ENCODE data around the gene ZXDC.

The ZXDC gene

DNA sequence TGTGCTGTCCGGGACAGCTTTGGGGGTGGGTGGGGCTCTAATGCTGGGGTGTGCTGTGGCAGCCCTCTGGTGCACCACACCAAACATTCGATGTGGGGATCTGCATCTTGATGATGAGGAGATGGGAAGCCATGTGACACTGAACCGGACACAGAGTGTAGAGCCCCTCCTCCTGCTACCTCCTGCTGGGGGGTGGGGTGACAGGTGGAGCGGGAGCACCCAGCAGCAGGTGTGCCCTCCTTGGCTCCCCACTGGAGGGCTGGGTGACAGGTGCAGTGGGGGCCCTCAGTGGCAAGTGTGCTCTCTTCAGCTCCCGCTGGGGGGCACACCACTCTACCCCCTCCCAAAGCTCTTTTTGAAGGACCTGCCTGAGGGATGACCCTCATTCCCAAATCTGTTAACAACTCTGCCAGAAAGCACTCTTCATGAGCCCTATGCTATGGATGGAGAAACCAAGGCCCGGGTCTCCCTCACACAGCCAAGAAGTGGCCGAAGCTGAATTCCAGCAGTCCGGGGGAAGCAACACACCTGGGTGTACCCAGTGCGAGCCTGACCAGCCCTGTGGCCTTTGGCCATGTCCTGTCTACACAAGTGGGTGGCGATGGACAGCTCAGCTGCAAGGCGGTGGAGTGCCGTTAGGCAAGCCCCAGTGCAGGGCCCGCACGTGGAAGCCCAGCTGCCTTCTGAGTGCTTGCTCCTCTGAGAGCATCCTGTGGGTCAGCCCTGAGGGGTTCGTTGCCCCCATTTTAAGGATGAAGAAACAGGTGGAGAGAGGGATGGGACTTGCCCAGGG is 42.5 kb upstream of the ZXDC start:
- H3K36me3 ChIP-seq (ENCODE audit: insufficient read depth, low read length), result no peaks in the 10 kb centered on the region
- no peaks in the 10 kb centered on the region for H3K4me1 ChIP-seq (ENCODE audit: insufficient read depth, low read length)
- peaks cover 6 to 9% of the 10 kb centered on the region in 2 donors for H3K27me3 ChIP-seq (ENCODE audit: control insufficient read depth in 1 of 2, insufficient read depth in 2 of 2, low read length in 2 of 2)
- H3K4me3 ChIP-seq (ENCODE audit: low read depth in 1 of 2, low read length in 2 of 2), result no peak overlapping the region
- no peak overlapping the region for H3K9ac ChIP-seq (ENCODE audit: low read length)
- H3K27ac ChIP-seq (ENCODE audit: low read depth, low read length), result no peak overlapping the region
- no peaks in the 10 kb centered on the region for H3K9me3 ChIP-seq (ENCODE audit: low read length)

DNA sequence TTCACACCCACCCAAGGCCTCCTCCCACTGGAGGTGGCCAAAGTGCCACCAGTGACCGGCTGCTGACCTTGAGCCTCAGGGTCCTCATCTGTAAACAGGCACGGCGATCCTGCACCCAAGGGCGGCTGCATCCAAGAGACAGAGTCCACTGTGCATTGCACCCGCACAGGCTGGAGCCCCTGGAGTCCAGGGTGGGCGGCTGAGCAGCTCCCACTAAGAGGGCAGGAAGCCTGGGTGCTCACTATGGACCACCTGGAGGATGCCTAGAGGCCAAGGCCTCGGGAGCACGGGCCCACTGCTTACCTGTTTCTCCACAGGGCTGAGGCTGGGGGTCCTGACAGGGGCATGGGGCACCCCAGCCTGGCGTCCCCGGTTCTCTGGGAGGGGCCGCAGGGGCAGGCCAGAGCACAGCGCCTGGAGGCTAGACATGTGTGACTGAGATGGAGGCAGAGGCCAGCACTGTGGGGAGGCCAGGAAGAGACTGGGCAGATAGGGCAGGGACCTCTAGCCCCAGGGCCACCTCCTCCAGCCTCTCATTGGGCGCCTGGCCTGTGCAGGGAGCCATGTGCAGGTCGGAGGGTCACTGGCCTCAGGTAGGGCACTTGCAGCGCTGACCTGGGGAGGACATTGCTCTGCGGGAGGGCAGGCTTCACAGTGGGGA is 41.7 kb upstream of the ZXDC start, which contains the start of gene UROC1:
TSS of gene UROC1 (minus strand) at position 483 of the 661 bp plus-strand sequence. CDS start at position 429, 54 bp downstream.
- Histone ChIP-seq H3K27ac (ENCODE audit: low read depth, low read length) (no peak within 1 kb of the TSS), H3K9ac (ENCODE audit: low read length) (no peak within 1 kb of the TSS), H3K4me1 (ENCODE audit: insufficient read depth, low read length) (no peaks in the 10 kb centered on the region), H3K27me3 (ENCODE audit: control insufficient read depth in 1 of 2, insufficient read depth in 2 of 2, low read length in 2 of 2) (peaks cover 1 to 6% of the 10 kb centered on the region in 2 donors), H3K4me3 (ENCODE audit: low read depth in 1 of 2, low read length in 2 of 2) (no peak within 1 kb of the TSS), H3K9me3 (ENCODE audit: low read length) (no peaks in the 10 kb centered on the region), H3K36me3 (ENCODE audit: insufficient read depth, low read length) (no peaks in the 10 kb centered on the region)

DNA sequence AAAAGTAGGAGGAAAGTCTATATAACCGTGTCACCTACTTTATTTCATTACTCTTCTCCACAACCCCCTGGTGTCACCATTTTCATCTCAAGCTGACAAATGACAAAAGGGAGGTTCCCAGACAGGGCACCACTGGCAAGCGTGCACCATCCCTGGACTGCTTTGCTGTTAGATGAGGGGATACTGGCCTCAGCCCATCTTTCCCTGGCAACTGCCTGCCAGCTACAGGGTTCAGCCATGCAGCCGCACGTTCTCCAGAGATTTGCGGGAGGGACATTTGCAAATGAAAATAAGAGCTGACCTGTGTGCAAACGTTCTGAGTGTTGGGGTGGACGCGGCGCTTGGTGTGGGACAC is 41.2 kb upstream of the ZXDC start:
- Histone ChIP-seq H3K4me3 (ENCODE audit: low read depth in 1 of 2, low read length in 2 of 2) (no peak overlapping the region), H3K4me1 (ENCODE audit: insufficient read depth, low read length) (no peaks in the 10 kb centered on the region), H3K36me3 (ENCODE audit: insufficient read depth, low read length) (no peaks in the 10 kb centered on the region), H3K9ac (ENCODE audit: low read length) (no peak overlapping the region), H3K27ac (ENCODE audit: low read depth, low read length) (no peak overlapping the region), H3K9me3 (ENCODE audit: low read length) (no peaks in the 10 kb centered on the region), H3K27me3 (ENCODE audit: control insufficient read depth in 1 of 2, insufficient read depth in 2 of 2, low read length in 2 of 2) (peaks cover 0 to 6% of the 10 kb centered on the region in 2 donors)

DNA sequence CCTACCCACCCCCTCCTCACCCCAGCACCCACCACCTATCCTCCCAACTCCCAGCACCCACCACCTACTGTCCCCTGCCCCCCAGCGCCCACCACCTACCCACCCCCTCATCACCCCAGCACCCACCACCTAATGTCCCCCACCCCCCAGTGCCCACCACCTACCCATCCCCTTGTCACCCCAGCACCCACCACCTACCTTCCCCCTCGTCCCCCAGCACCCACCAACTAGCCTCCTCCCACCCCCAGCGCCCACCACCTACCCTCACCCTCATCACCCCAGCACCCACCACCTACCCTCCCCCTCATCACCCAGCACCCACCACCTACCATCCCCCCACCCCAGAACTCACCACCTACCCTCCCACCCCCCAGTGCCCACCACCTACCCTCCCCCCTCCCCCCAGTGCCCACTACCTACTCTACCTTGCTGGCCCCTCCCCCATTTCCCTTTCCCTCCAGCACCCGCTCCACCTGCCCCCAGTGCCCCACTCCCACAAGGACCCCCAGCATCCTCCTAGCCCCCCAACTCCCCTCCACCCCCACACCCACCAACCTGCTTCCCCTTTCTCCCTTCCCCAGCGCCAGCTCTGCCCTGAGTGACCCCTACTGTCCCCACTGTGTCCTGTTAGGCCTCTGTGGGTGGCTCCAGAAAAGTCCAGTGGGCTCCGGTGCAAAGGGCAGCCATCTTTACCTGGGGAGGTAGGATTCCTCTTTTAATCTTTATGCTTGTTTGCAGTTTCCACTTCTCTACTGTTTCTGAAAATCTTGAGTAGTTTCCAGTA is 40.7 kb upstream of the ZXDC start:
- Histone ChIP-seq H3K4me1 (ENCODE audit: insufficient read depth, low read length) (no peaks in the 10 kb centered on the region), H3K4me3 (ENCODE audit: low read depth in 1 of 2, low read length in 2 of 2) (no peak overlapping the region), H3K27me3 (ENCODE audit: control insufficient read depth in 1 of 2, insufficient read depth in 2 of 2, low read length in 2 of 2) (peaks cover 0 to 6% of the 10 kb centered on the region in 2 donors), H3K9me3 (ENCODE audit: low read length) (no peaks in the 10 kb centered on the region), H3K36me3 (ENCODE audit: insufficient read depth, low read length) (no peaks in the 10 kb centered on the region), H3K27ac (ENCODE audit: low read depth, low read length) (no peak overlapping the region), H3K9ac (ENCODE audit: low read length) (no peak overlapping the region)

DNA sequence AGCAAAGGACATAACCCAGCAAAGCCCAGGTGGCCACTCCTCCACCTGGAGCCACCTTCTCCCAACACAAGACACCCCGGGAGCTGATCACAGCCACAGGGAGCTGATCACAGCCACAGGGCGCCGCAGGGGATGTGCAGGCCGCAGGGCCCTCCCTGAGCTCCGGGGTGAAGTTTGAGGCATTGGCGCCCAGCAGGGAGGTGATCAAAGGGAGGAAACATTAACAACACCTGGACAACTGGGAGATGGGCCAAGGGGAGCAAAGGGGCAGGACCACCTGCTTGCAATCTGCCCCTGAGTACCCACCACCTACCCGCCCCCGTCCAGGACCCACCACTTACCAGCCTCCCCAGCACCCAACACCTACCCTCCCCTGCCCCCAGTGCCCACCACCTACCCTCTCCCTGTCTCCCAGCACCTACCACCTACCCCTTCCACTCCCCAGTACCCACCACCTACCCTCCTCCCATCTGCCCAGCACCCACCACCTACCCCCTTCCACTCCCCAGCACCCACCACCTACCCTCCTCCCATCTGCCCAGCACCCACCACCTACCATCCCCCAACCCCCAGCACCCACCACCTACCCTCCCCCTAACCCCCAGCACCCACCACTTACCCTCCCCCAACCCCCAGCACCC is 39.5 kb upstream of the ZXDC start:
- no peaks in the 10 kb centered on the region for H3K36me3 ChIP-seq (ENCODE audit: insufficient read depth, low read length)
- H3K9me3 ChIP-seq (ENCODE audit: low read length), result no peaks in the 10 kb centered on the region
- no peak overlapping the region for H3K27ac ChIP-seq (ENCODE audit: low read depth, low read length)
- H3K4me3 ChIP-seq (ENCODE audit: low read depth in 1 of 2, low read length in 2 of 2), result no peak overlapping the region
- no peaks in the 10 kb centered on the region for H3K4me1 ChIP-seq (ENCODE audit: insufficient read depth, low read length)
- H3K27me3 ChIP-seq (ENCODE audit: control insufficient read depth in 1 of 2, insufficient read depth in 2 of 2, low read length in 2 of 2), result peaks cover 0 to 6% of the 10 kb centered on the region in 2 donors
- H3K9ac ChIP-seq (ENCODE audit: low read length), result no peak overlapping the region

DNA sequence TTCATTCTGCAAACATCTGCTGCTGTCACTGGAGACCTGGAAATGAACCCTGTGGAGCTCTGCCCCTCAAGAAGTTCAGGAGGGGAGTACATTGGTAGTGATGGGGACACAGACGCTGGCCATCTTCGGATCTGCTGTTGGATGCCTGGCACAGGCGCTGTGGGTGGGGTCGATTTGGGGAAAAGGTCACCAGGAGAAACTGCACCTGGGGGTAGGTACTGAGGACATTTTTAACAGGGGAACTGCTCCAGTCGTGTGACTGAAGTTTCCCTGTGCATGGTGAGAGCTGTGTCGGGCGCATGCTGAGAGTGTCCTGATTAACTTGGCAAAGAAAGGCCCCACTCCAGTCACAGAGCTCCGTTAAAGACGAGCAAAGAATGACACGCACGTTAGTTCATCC is 38.5 kb upstream of the ZXDC start:
- Histone ChIP-seq H3K9me3 (ENCODE audit: low read length) (no peaks in the 10 kb centered on the region), H3K27ac (ENCODE audit: low read depth, low read length) (no peak overlapping the region), H3K9ac (ENCODE audit: low read length) (no peak overlapping the region), H3K27me3 (ENCODE audit: control insufficient read depth in 1 of 2, insufficient read depth in 2 of 2, low read length in 2 of 2) (peaks cover 0 to 6% of the 10 kb centered on the region in 2 donors), H3K36me3 (ENCODE audit: insufficient read depth, low read length) (no peaks in the 10 kb centered on the region), H3K4me3 (ENCODE audit: low read depth in 1 of 2, low read length in 2 of 2) (no peak overlapping the region), H3K4me1 (ENCODE audit: insufficient read depth, low read length) (no peaks in the 10 kb centered on the region)

DNA sequence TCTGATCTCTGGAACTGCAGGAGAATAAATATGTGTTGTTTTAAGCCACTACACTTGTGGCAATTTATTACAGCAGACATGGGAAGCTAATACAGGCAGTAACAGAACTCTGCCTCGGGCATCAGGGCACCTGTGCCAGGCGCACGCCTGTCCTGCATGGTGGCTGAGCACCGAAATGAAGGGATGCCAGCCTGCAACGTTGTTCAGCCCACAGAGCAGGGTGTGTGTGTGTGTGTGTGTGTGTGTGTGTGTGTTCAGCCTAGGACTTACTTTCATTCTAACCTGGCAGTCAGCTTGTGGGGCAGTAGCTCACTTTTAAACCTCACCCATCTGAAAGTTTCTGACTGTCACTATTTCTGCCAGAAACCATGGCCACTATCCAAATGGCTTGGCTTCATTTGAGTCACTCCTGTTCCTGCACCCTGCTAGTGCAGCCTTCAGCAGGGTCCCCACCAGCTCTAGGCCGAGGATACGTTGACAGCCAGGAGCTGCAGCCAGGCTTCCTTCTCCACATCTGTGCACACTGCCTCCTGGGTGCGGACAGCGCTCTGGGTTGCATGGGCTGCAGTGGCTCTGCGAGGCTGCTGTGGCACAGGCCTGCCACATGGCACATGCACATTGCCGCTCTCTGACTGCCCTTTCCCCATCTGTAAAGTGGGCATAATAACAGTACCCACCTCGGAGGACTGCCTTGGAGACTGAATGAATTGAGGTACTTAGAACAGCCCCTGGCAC is 37.4 kb upstream of the ZXDC start:
- Histone ChIP-seq H3K36me3 (ENCODE audit: insufficient read depth, low read length) (no peaks in the 10 kb centered on the region), H3K27ac (ENCODE audit: low read depth, low read length) (no peak overlapping the region), H3K4me3 (ENCODE audit: low read depth in 1 of 2, low read length in 2 of 2) (no peak overlapping the region), H3K27me3 (ENCODE audit: control insufficient read depth in 1 of 2, insufficient read depth in 2 of 2, low read length in 2 of 2) (no peaks in the 10 kb centered on the region), H3K9me3 (ENCODE audit: low read length) (no peaks in the 10 kb centered on the region), H3K9ac (ENCODE audit: low read length) (no peak overlapping the region), H3K4me1 (ENCODE audit: insufficient read depth, low read length) (no peaks in the 10 kb centered on the region)

DNA sequence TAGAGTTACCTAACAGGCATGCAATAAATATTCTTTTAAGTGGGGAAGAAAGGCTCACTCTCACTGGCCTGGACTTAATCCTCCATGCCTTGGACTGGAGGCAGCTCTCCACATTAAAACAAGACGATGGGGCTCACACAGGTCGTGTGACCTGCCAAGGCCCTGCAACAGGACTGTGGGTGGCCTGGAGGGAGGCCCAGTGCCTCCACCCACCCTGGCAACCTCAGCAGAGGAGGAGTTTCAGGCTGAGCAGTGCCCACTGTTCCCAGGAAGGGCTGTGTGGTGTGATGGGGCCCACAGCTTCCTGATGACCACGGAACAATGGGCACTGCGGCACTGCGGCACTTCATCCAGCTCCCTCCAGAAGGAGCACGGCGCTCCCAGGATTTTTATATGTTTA is 36.3 kb upstream of the ZXDC start:
- no peaks in the 10 kb centered on the region for H3K36me3 ChIP-seq (ENCODE audit: insufficient read depth, low read length)
- no peaks in the 10 kb centered on the region for H3K9me3 ChIP-seq (ENCODE audit: low read length)
- no peaks in the 10 kb centered on the region for H3K27me3 ChIP-seq (ENCODE audit: control insufficient read depth in 1 of 2, insufficient read depth in 2 of 2, low read length in 2 of 2)
- no peaks in the 10 kb centered on the region for H3K4me1 ChIP-seq (ENCODE audit: insufficient read depth, low read length)
- H3K4me3 ChIP-seq (ENCODE audit: low read depth in 1 of 2, low read length in 2 of 2), result no peak overlapping the region
- no peak overlapping the region for H3K27ac ChIP-seq (ENCODE audit: low read depth, low read length)
- no peak overlapping the region for H3K9ac ChIP-seq (ENCODE audit: low read length)

DNA sequence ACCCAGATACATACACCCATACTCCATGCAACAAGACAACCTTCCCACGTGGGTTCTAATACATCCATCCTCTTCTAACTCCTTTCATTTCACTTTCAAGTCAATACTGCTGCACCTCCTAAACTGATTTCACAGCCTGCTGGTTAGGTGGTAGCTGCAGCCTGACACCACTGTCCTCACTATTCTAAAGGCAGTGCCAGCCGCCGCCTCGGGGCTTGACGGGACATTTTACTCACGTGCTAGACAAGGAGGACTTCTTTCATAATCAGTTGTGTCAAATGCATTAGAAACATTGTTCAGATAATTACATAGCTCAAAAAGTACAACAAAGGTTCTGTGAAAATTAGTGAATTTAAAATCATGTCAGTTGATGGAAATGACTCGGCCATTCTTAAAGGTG is 35.6 kb upstream of the ZXDC start:
- H3K27ac ChIP-seq (ENCODE audit: low read depth, low read length), result no peak overlapping the region
- no peak overlapping the region for H3K9ac ChIP-seq (ENCODE audit: low read length)
- no peaks in the 10 kb centered on the region for H3K9me3 ChIP-seq (ENCODE audit: low read length)
- no peaks in the 10 kb centered on the region for H3K27me3 ChIP-seq (ENCODE audit: control insufficient read depth in 1 of 2, insufficient read depth in 2 of 2, low read length in 2 of 2)
- H3K4me1 ChIP-seq (ENCODE audit: insufficient read depth, low read length), result no peaks in the 10 kb centered on the region
- no peak overlapping the region for H3K4me3 ChIP-seq (ENCODE audit: low read depth in 1 of 2, low read length in 2 of 2)
- H3K36me3 ChIP-seq (ENCODE audit: insufficient read depth, low read length), result no peaks in the 10 kb centered on the region

DNA sequence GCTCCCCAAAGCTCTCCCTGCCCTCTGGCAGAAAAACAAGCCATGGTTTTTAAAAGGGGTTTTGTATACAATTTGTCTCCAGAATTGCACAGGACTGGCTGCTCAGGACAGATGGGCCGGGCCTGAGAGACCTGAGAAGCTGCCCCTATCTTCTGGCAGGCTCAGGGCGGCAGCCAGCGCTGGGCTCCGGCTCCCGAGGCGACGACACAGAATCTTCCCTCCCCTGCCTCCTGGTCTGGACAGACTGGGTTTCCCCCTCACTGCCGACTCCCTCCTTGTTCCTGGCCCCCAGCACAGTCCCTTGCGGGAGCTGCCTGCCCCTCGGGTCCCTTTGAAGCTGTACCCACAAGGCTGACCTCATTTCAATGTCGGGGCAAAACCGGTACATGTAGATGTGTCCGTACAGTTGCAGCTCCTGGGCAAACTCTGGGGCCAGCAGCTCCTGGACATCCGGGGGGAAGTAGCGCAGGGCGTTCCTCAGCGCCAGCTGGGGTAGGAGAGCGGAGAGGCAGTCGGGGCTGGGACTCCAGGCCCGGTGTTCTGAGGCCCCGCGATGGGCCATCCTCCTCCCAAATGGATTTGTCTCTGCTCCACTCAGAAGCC is 34.7 kb upstream of the ZXDC start:
- Histone ChIP-seq H3K4me1 (ENCODE audit: insufficient read depth, low read length) (no peaks in the 10 kb centered on the region), H3K9me3 (ENCODE audit: low read length) (no peaks in the 10 kb centered on the region), H3K4me3 (ENCODE audit: low read depth in 1 of 2, low read length in 2 of 2) (no peak overlapping the region), H3K36me3 (ENCODE audit: insufficient read depth, low read length) (no peaks in the 10 kb centered on the region), H3K27ac (ENCODE audit: low read depth, low read length) (no peak overlapping the region), H3K27me3 (ENCODE audit: control insufficient read depth in 1 of 2, insufficient read depth in 2 of 2, low read length in 2 of 2) (no peaks in the 10 kb centered on the region), H3K9ac (ENCODE audit: low read length) (no peak overlapping the region)
